Spleen (tissue), 7 donors: ENCODE data around the gene TTC39A.

Source experiments
- POLR2A ChIP-seq, 3 donors: fragments of 450-650 bp; IDR thresholded peaks; one replicate each; pipeline ENCODE4 v1.5.1; 2017; ENCODE audit warnings: antibody characterized with exemption in 3 of 3, mild to moderate bottlenecking in 1 of 3
- POLR2AphosphoS5 ChIP-seq, 3 donors: sonication (generic); formaldehyde crosslinking; IDR thresholded peaks; one replicate each; pipeline ENCODE4 v1.5.1; 2017; ENCODE audit warnings: antibody characterized with exemption in 3 of 3
- TF ChIP-seq, protein P1 (sequence below), 11 experiments: fragments of 200-600 bp in 7 of 11; fragments of 450-650 bp in 4 of 11; sonication (generic) in 4 of 11; IDR thresholded peaks in 8 of 11; conservative IDR thresholded peaks in 3 of 11; 1 replicate in 7 of 11; 2 replicates in 4 of 11; pipeline versions ENCODE4 v1.4.0 to v1.8.0; 2016 to 2021; ENCODE audit warnings: antibody characterized with exemption in 11 of 11, inconsistent platforms in 4 of 11, mild to moderate bottlenecking in 1 of 11
- donor health status: DM: no; HTN: no; CAD: no; lungs with moderate emphysema.
- donor health status: DM: no; HTN: no; CAD: no.
- donor health status: DM: no; HTN: no; CAD: no.

DNA sequence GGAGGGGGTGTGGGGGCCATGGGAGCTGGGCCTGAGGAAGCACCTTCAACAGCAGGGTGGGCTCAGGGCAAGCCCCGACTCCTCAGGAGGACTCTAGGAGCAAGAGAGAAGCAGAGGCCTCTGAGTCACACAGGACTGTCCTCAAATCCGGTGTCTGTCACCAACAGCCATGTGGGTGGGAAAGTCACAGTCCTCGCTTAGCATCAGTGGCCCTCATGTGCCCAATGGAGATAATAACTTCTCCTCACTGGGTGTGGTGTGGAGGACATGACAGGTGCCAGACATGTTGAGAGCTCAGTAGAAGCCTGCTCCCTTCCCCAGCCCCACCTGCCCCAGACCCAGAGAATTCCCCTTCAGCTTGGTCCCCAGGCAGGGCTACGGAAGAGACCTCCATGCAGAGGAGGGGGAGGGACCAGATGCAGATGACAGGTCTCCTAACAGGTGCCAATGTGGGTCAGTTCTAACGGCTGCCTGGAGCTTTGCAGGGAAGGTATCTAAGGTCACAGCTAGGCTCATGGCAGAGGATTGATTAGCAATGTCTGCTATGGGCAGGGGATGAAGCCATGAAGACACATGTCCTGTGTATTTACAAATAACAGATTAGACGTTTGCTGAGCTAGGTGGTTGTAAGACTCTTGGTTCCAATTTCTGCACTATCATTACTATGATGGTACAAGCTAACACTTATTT, 30.2 kb downstream of the TTC39A start:
- TF ChIP-seq, protein P1, sequence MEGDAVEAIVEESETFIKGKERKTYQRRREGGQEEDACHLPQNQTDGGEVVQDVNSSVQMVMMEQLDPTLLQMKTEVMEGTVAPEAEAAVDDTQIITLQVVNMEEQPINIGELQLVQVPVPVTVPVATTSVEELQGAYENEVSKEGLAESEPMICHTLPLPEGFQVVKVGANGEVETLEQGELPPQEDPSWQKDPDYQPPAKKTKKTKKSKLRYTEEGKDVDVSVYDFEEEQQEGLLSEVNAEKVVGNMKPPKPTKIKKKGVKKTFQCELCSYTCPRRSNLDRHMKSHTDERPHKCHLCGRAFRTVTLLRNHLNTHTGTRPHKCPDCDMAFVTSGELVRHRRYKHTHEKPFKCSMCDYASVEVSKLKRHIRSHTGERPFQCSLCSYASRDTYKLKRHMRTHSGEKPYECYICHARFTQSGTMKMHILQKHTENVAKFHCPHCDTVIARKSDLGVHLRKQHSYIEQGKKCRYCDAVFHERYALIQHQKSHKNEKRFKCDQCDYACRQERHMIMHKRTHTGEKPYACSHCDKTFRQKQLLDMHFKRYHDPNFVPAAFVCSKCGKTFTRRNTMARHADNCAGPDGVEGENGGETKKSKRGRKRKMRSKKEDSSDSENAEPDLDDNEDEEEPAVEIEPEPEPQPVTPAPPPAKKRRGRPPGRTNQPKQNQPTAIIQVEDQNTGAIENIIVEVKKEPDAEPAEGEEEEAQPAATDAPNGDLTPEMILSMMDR (IDR thresholded peaks at IDR 0.05 in 8 of 11, conservative IDR thresholded peaks at IDR 0.05 in 3 of 11): no peak
- TF ChIP-seq POLR2A (IDR thresholded peaks at IDR 0.05) (no peak), POLR2AphosphoS5 (IDR thresholded peaks at IDR 0.05) (no peak)
